Jurkat, Clone E6-1 (cell line): ENCODE data around the gene ACTR1A.
"Not testable (repeated sequence)": the region's sequence is repeated elsewhere in the genome, so short reads cannot be mapped to it uniquely, and the experiment has no call there.

Source experiments
- DNase-seq: peaks from one replicate; pipeline ENCODE4 v3.0.0-alpha.2; 2011; ENCODE audit warnings: low read depth, low spot score
- H3K4me3 ChIP-seq: 2 replicates; pipeline ENCODE4 v1.5.1; 2011; ENCODE audit warnings: mild to moderate bottlenecking, low read length, control low read depth, moderate library complexity

Gene ACTR1A

GRCh38 chr10:102519246-102519825, 16.8 kb upstream of the ACTR1A start:
- no peak overlapping the region for H3K4me3 ChIP-seq
- no peak for DNase-seq

GRCh38 chr10:102517553-102517952, 15.0 kb upstream of the ACTR1A start:
- H3K4me3 ChIP-seq = no peak overlapping the region
- DNase-seq = no peak

- DNase-seq = no peak
- no peak overlapping the region for H3K4me3 ChIP-seq
Measured at GRCh38 chr10:102515724-102516123, 13.2 kb upstream of the ACTR1A start.

GRCh38 chr10:102514487-102515311, 12.2 kb upstream of the ACTR1A start:
- no peak for DNase-seq
- H3K4me3 ChIP-seq = no peak overlapping the region

GRCh38 chr10:102511583-102512274, 9.2 kb upstream of the ACTR1A start:
- H3K4me3 ChIP-seq = no peak overlapping the region
- DNase-seq = no peak

GRCh38 chr10:102509387-102509786, 6.9 kb upstream of the ACTR1A start:
- no peak overlapping the region for H3K4me3 ChIP-seq
- DNase-seq = no peak

GRCh38 chr10:102508506-102508905, 6.0 kb upstream of the ACTR1A start:
- no peak overlapping the region for H3K4me3 ChIP-seq
- no peak for DNase-seq

GRCh38 chr10:102507521-102507920, 5.0 kb upstream of the ACTR1A start:
- no peak overlapping the region for H3K4me3 ChIP-seq
- DNase-seq = no peak

GRCh38 chr10:102505462-102506115, 3.1 kb upstream of the ACTR1A start:
- no peak for DNase-seq
- H3K4me3 ChIP-seq = no peak overlapping the region

GRCh38 chr10:102504976-102505300, 2.4 kb upstream of the ACTR1A start:
- H3K4me3 ChIP-seq = peak overlapping the region; percentile 77

GRCh38 chr10:102504179-102504975, 1.9 kb upstream of the ACTR1A start:
- DNase-seq = peak; percentile 38
- peak overlapping the region; percentile 77 for H3K4me3 ChIP-seq

More at GRCh38 chr10:102504976-102505300, 2.4 kb upstream of the ACTR1A start:
- DNase-seq = no peak

GRCh38 chr10:102503264-102504178, 1.0 kb upstream of the ACTR1A start, which contains the start of gene SUFU:
SUFU (plus strand) TSS chr10:102503972; CDS start chr10:102504153, 181 bp downstream.
- peak within 1 kb of the TSS; percentile 97 for H3K4me3 ChIP-seq
- DNase-seq = peak; percentile 99

- DNase-seq = peak; percentile 99
- H3K4me3 ChIP-seq = peak overlapping the region; percentile 97
Measured at GRCh38 chr10:102502029-102502336, 529 bp downstream of the ACTR1A start.

GRCh38 chr10:102501201-102502028, 1.1 kb downstream of the ACTR1A start:
- peak overlapping the region; percentile 97 for H3K4me3 ChIP-seq
- no peak for DNase-seq

GRCh38 chr10:102500686-102501085, 1.8 kb downstream of the ACTR1A start:
- DNase-seq, H3K4me3 ChIP-seq: not testable (repeated sequence)

GRCh38 chr10:102499356-102499755, 3.2 kb downstream of the ACTR1A start:
- DNase-seq = no peak
- H3K4me3 ChIP-seq = no peak overlapping the region

- no peak for DNase-seq
- no peak overlapping the region for H3K4me3 ChIP-seq
Measured at GRCh38 chr10:102497545-102497944, 5.0 kb downstream of the ACTR1A start.
